ENCODE measurements around the gene USP36. TPM values are rescaled to one million over a fixed set of nuclear protein-coding genes. Genes with fewer than 3 reads are reported as not detected.

Gene USP36
- total RNA-seq, 1 experiment from 2014 or later, result 74.0 TPM

- ChIA-PET CTCF (no interaction called here), POLR2A (no interaction called here)
- Mint-ChIP-seq H3K36me3 (no peaks in the 10 kb centered on the region), H3K9me3 (no peaks in the 10 kb centered on the region), H3K4me1 (peaks cover 24% of the 10 kb centered on the region), H3K4me3 (no peak overlapping the region), H3K27ac (no peak overlapping the region), H3K27me3 (ENCODE audit: low read depth) (peaks cover 3% of the 10 kb centered on the region; the same call in 1 of the 2 replicates)
- TF ChIP-seq RORB (CRISPR knock-in tag; IDR thresholded peaks at IDR 0.05) (no peak), ZNF219 (CRISPR knock-in tag; IDR thresholded peaks at IDR 0.05; ENCODE audit: borderline replicate concordance) (no peak), ATF6 (CRISPR knock-in tag; IDR thresholded peaks at IDR 0.05) (no peak), ATF3 (CRISPR knock-in tag; conservative IDR thresholded peaks at IDR 0.05) (no peak), TEAD1 (CRISPR knock-in tag; IDR thresholded peaks at IDR 0.05) (no peak), RELA (CRISPR knock-in tag; IDR thresholded peaks at IDR 0.05; ENCODE audit: borderline replicate concordance) (no peak), GRHL2 (CRISPR knock-in tag; IDR thresholded peaks at IDR 0.05; ENCODE audit: insufficient replicate concordance, severe bottlenecking) (no peak), SP1 (CRISPR knock-in tag; conservative IDR thresholded peaks at IDR 0.05) (no peak), MAX (CRISPR knock-in tag; IDR thresholded peaks at IDR 0.05) (no peak), CTCF (IDR thresholded peaks at IDR 0.05) (no peak), E2F5 (CRISPR knock-in tag; IDR thresholded peaks at IDR 0.05) (no peak), IRF1 (CRISPR knock-in tag; IDR thresholded peaks at IDR 0.05) (no peak), NFATC4 (CRISPR knock-in tag; IDR thresholded peaks at IDR 0.05) (no peak), JUN (CRISPR knock-in tag; IDR thresholded peaks at IDR 0.05) (no peak)
- ATAC-seq, result no peak
- no peak for DNase-seq (ENCODE audit: low spot score)
Measured at GRCh38 chr17:78777881-78778280, 62.7 kb downstream of the USP36 start.

- TF ChIP-seq SP1 (CRISPR knock-in tag; conservative IDR thresholded peaks at IDR 0.05) (no peak), JUN (CRISPR knock-in tag; IDR thresholded peaks at IDR 0.05) (no peak), PRDM15 (CRISPR knock-in tag; IDR thresholded peaks at IDR 0.05) (no peak), ZBTB21 (CRISPR knock-in tag; IDR thresholded peaks at IDR 0.05; ENCODE audit: borderline replicate concordance) (no peak), GABPB1 (CRISPR knock-in tag; IDR thresholded peaks at IDR 0.05) (no peak), IRF1 (CRISPR knock-in tag; IDR thresholded peaks at IDR 0.05) (no peak), RORB (CRISPR knock-in tag; IDR thresholded peaks at IDR 0.05) (no peak), FOXP1 (CRISPR knock-in tag; IDR thresholded peaks at IDR 0.05; ENCODE audit: borderline replicate concordance) (no peak), RELA (CRISPR knock-in tag; IDR thresholded peaks at IDR 0.05; ENCODE audit: borderline replicate concordance) (no peak), ZNF416 (CRISPR knock-in tag; IDR thresholded peaks at IDR 0.05) (no peak), TEAD1 (CRISPR knock-in tag; IDR thresholded peaks at IDR 0.05) (no peak), HMGXB4 (CRISPR knock-in tag; IDR thresholded peaks at IDR 0.05) (no peak)
- no peak for DNase-seq (ENCODE audit: low spot score)
- Mint-ChIP-seq H3K9me3 (no peaks in the 10 kb centered on the region), H3K27me3 (ENCODE audit: low read depth) (no peaks in the 10 kb centered on the region; the same call in 1 of the 2 replicates), H3K27ac (peak overlapping the region; percentile 72), H3K4me3 (no peak overlapping the region), H3K36me3 (no peaks in the 10 kb centered on the region), H3K4me1 (peaks cover 16% of the 10 kb centered on the region)
- POLR2A ChIA-PET, result no interaction called here
- ATAC-seq, result peak; percentile 52; the same call in 1 of the 2 replicates
- CTCF ChIA-PET, result no interaction called here
Measured at GRCh38 chr17:78774956-78775571, 65.5 kb downstream of the USP36 start.
